Stimulated activated CD8-positive, alpha-beta memory T cell treated with anti-CD3 and anti-CD28 coated beads, Interleukin-15, amount 100 ng/mL, for 24 hours (primary cell): ENCODE data around the gene MBOAT2.
"Not testable (repeated sequence)": the region's sequence is repeated elsewhere in the genome, so short reads cannot be mapped to it uniquely, and the experiment has no call there.

Source experiments
- DNase-seq: peaks from one replicate; pipeline ENCODE4 v3.0.0-alpha.2; 2020; ENCODE audit warnings: low read depth

Gene MBOAT2

DNA sequence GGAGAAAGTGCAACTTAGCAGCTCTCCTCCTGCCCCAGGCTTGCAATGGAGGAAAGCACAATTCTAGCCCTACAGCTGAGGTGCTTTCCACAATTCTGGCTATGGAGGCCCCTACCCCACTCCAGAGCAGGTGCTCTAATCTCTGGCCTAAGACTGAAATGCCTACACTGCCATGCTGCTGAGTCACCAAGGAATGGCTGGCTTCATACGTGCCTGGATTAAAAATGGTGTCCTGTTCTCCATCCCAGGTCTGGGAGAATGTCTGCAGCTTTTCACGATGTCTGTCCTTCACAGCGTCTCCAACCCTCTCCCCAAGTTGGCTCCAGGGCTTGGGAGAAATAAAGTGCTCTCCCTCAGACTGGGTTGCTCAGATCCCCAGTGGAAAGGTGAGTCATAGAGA is 48.5 kb downstream of the MBOAT2 start:
- no peak for DNase-seq

GRCh38 chr2:8953525-8953924 is 50.0 kb downstream of the MBOAT2 start:
- no peak for DNase-seq

GRCh38 chr2:8939486-8940114 is 63.9 kb downstream of the MBOAT2 start:
- DNase-seq: no peak

- DNase-seq: no peak
Observed at GRCh38 chr2:8938384-8938783, 65.1 kb downstream of the MBOAT2 start.

- DNase-seq: no peak
Observed at GRCh38 chr2:8935982-8936381, 67.5 kb downstream of the MBOAT2 start.

DNA sequence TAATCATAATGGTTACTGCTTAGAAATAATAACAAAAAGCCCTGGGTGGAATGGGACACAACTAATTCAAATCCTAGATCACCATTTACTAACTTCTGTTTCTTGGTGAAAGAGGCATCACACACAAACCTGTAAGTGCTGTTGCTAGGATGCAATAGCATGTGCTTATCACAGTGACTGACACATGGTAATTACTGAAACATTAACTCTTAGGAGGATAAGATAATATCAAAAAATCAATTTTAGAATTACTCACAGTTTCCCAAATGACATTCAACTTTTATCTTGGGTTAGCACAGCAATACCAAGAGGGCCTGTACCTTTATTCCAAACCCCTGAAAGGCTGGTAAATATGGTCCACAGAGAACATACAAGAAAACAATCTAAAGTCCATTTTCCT is 69.1 kb downstream of the MBOAT2 start:
- no peak for DNase-seq

- DNase-seq: no peak
Observed at GRCh38 chr2:8932702-8933101, 70.8 kb downstream of the MBOAT2 start.

- DNase-seq: not testable (repeated sequence)
Observed at GRCh38 chr2:8930185-8930584, 73.3 kb downstream of the MBOAT2 start.

DNA sequence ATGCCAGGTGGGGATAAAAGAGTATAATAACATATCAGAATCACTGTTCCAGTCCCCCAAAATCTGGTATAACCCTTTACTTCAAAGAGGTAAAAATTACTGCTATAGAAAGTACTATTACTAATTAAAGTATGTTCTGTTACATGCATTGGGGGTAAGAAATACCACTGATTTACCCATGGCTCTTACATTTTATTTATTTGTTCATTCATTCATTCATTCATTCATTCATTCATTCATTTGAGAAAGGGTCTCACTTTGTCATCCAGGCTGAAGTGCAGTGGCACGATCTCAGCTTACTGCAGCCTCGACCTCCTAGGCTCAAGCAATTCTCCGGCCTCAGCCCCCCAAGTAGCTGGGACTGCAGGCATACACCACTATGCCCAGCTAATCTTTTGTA is 74.4 kb downstream of the MBOAT2 start:
- DNase-seq: no peak

DNA sequence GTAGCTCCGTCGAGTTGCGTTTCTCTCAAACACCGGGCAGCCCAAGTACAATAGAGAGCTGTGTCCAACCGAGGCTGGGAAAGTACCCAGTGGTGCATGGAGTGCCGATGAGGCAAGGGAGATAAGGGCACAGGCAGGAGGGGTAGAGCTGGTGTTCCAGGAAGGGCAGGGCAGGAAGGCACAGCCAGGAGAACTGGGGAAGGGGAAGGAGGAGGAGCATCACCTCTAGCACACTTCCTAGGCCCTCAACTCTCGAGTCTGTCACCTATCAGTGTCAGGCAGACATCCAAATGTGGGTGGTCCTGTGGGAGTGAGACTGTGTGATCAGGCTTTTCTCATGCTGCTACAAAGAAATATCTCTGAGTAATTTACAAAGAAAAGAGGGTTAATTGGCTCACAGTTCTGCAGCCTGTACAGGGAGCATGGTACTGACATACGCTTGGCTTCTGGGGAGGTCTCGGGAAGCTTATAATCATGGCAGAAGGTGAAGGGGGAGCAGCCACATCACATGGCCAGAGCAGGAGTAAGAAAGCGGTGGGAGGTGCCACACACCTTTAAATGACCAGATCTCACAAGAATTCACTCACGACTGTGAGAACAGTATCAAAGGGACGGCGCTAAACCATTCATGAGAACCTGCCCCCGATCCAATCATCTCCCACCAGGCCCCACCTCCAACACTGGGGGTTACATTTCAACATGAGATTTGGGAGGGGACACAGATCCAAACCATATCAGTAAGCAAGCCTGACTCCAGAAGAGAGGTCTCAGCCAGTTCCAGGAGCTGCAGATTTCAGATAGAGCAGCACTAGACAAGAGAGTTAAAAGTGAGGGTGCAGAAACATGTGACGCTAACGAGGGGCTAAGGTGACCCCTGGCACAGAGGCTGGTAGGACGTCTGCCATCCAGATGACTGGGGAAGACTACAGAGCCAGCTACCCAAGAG is 75.7 kb downstream of the MBOAT2 start:
- no peak for DNase-seq

DNA sequence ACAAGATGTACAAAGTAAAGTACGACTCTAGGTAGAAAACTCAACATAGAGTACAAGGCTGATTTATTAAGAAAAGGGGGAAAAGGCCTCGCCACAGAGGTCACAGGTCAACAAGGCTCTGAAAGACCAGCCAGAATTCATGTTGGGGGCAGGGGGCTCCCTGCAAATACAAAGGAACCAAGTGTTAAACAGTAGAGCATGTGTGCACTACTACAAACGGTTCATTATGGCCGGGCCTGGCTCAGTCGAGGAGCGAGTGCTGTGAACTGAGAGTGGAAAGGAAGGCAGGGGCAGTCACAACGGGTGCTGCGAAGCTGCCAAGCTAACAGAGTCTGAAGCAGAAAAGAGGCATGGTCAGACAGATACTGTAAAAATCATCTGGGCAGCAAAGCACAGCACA is 77.1 kb downstream of the MBOAT2 start:
- DNase-seq: no peak

GRCh38 chr2:8925411-8925810 is 78.1 kb downstream of the MBOAT2 start:
- no peak for DNase-seq

GRCh38 chr2:8923183-8923582 is 80.3 kb downstream of the MBOAT2 start:
- no peak for DNase-seq

GRCh38 chr2:8922431-8922830 is 81.1 kb downstream of the MBOAT2 start:
- DNase-seq: no peak

DNA sequence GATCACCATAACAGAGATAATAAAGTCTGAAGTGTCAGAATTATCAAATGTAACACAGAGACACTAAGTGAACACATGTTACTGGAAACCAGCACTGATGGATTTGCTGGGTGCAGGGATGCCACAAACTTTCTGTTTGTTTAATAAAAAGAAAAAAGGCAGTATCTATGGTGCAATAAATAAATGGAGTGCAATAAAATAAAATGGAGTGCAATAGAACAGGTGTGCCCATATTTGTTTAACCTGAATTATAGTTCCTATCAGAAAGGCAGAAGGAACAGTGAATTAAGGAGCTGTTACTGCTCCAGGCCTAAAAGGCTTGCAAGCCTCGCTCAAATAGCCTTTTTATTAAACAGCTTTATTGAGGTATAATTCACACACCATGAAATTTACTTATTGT is 85.1 kb downstream of the MBOAT2 start:
- DNase-seq: no peak

DNA sequence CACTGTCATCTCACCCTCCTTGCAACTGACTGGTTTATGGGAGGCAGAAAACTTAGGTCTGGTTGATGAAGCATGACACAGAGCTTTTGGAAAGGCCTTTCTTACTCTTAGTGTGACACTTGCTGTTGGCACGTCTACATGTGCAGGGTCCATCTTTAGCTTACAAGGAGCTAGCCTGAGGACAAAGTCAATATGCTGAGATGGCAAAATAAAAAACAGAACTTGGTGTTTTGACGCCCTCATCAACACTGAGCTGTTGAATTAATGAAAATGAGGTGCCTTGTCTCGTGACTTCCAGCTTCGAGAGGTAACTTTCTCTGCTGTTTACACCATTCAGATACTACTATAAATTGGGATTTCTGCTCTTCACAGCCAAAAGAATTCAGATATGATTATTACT is 87.5 kb downstream of the MBOAT2 start:
- DNase-seq: no peak

DNA sequence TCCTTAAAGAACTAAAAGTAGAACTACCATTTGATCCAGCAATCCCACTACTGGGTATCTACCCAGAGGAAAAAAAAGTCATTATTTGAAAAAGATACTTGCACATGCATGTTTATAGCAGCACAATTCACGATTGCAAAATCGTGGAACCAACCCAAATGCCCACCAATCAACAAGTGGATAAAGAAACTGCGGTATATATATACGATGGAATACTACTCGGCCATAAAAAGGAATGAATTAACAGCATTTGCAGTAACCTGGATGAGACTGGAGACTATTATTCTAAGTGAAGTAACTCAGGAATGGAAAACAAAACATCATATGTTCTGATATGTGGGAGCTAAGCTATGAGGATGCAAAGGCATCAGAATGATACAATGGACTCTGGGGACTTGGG is 89.7 kb downstream of the MBOAT2 start:
- not testable (repeated sequence) for DNase-seq

- no peak for DNase-seq
Observed at GRCh38 chr2:8907764-8908288, 95.7 kb downstream of the MBOAT2 start.

DNA sequence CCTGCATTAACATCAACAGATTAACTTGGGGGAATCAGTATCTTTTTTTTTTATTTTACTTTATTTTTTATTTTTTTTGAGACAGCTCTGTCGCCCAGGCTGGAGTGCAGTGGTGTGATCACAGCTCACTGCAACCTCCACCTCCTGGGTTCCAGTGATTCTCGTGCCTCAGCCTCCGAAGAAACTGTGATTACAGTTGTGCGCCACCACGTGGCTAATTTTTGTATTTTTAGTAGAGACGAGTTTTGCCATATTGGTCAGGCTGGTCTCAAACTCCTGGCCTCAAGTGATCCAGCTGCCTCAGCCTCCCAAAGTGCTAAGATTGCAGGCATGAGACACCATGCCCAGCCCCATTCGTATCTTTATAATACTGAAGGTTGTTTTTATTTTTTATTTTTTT is 99.6 kb downstream of the MBOAT2 start:
- DNase-seq: not testable (repeated sequence)

GRCh38 chr2:8902757-8903156 is 100.7 kb downstream of the MBOAT2 start:
- not testable (repeated sequence) for DNase-seq

- DNase-seq: not testable (repeated sequence)
Observed at GRCh38 chr2:8897206-8897605, 106.3 kb downstream of the MBOAT2 start.

GRCh38 chr2:8896671-8897070 is 106.8 kb downstream of the MBOAT2 start:
- not testable (repeated sequence) for DNase-seq
